HEK293 (cell line): ENCODE data around the gene MESD.

ENCODE experiments used
- GLIS1 ChIP-seq: fragments of 450-650 bp; formaldehyde crosslinking; IDR thresholded peaks from 2 replicates; pipeline ENCODE4 v1.5.1; 2016; ENCODE audit warnings: missing biosample characterization, missing genetic modification characterization
- IKZF3 ChIP-seq: fragments of 450-650 bp; IDR thresholded peaks from 2 replicates; pipeline ENCODE4 v1.5.0; 2018; ENCODE audit warnings: missing biosample characterization, mild to moderate bottlenecking, missing genetic modification characterization, moderate library complexity
- OSR2 ChIP-seq: fragments of 450-650 bp; formaldehyde crosslinking; IDR thresholded peaks from 2 replicates; pipeline ENCODE4 v1.5.1; 2016; ENCODE audit warnings: missing biosample characterization, missing genetic modification characterization
- ZNF169 ChIP-seq: fragments of 450-650 bp; formaldehyde crosslinking; IDR thresholded peaks from 2 replicates; pipeline ENCODE4 v1.5.1; 2016; ENCODE audit warnings: missing biosample characterization, missing genetic modification characterization
- ZNF174 ChIP-seq: fragments of 450-650 bp; formaldehyde crosslinking; IDR thresholded peaks from 2 replicates; pipeline ENCODE4 v1.5.0; 2017; ENCODE audit warnings: missing biosample characterization, mild to moderate bottlenecking, missing genetic modification characterization
- ZNF248 ChIP-seq: fragments of 450-650 bp; formaldehyde crosslinking; IDR thresholded peaks from 2 replicates; pipeline ENCODE4 v1.5.1; 2017; ENCODE audit warnings: missing biosample characterization, missing genetic modification characterization
- ZNF26 ChIP-seq: fragments of 450-650 bp; formaldehyde crosslinking; IDR thresholded peaks from 2 replicates; pipeline ENCODE4 v1.5.1; 2016; ENCODE audit warnings: missing biosample characterization, missing genetic modification characterization
- ZNF324 ChIP-seq: fragments of 450-650 bp; formaldehyde crosslinking; IDR thresholded peaks from 2 replicates; pipeline ENCODE4 v1.5.1; 2016; ENCODE audit warnings: missing biosample characterization, missing genetic modification characterization
- ZNF366 ChIP-seq: fragments of 450-650 bp; formaldehyde crosslinking; conservative IDR thresholded peaks from 2 replicates; pipeline ENCODE4 v1.5.1; 2016; ENCODE audit warnings: missing biosample characterization, missing genetic modification characterization
- ZNF529 ChIP-seq: fragments of 450-650 bp; formaldehyde crosslinking; IDR thresholded peaks from 2 replicates; pipeline ENCODE4 v1.5.1; 2017; ENCODE audit warnings: missing genetic modification characterization, missing biosample characterization; ENCODE audit not compliant: insufficient replicate concordance
- ZNF549 ChIP-seq: fragments of 450-650 bp; IDR thresholded peaks from 2 replicates; pipeline ENCODE4 v1.5.1; 2018; ENCODE audit warnings: missing biosample characterization, missing genetic modification characterization, mild to moderate bottlenecking, inconsistent platforms, moderate library complexity
- ZNF580 ChIP-seq: fragments of 450-650 bp; formaldehyde crosslinking; IDR thresholded peaks from 2 replicates; pipeline ENCODE4 v1.5.1; 2016; ENCODE audit warnings: missing biosample characterization, missing genetic modification characterization
- ZNF621 ChIP-seq: fragments of 450-650 bp; formaldehyde crosslinking; IDR thresholded peaks from 2 replicates; pipeline ENCODE4 v1.5.1; 2017; ENCODE audit warnings: missing biosample characterization, missing genetic modification characterization
- ZNF660 ChIP-seq: fragments of 450-650 bp; IDR thresholded peaks from 2 replicates; pipeline ENCODE4 v1.5.1; 2018; ENCODE audit warnings: missing biosample characterization, mild to moderate bottlenecking, missing genetic modification characterization
- ZNF704 ChIP-seq: fragments of 450-650 bp; formaldehyde crosslinking; IDR thresholded peaks from 2 replicates; pipeline ENCODE4 v1.5.1; 2016; ENCODE audit warnings: missing biosample characterization, missing genetic modification characterization
- ZNF76 ChIP-seq: fragments of 450-650 bp; formaldehyde crosslinking; IDR thresholded peaks from 2 replicates; pipeline ENCODE4; 2016; ENCODE audit warnings: low read depth, missing biosample characterization, missing genetic modification characterization, borderline replicate concordance
- ZNF768 ChIP-seq: fragments of 450-650 bp; formaldehyde crosslinking; IDR thresholded peaks from 2 replicates; pipeline ENCODE4 v1.5.1; 2018; ENCODE audit warnings: missing biosample characterization, mild to moderate bottlenecking, missing genetic modification characterization
- ZNF785 ChIP-seq: fragments of 450-650 bp; formaldehyde crosslinking; IDR thresholded peaks from 2 replicates; pipeline ENCODE4 v1.5.1; 2016; ENCODE audit warnings: missing biosample characterization, missing genetic modification characterization
- ZSCAN30 ChIP-seq: fragments of 450-650 bp; IDR thresholded peaks from 2 replicates; pipeline ENCODE4 v1.5.1; 2018; ENCODE audit warnings: missing biosample characterization, mild to moderate bottlenecking, missing genetic modification characterization, moderate library complexity
- TF ChIP-seq, protein P1 (sequence below): fragments of 450-650 bp; formaldehyde crosslinking; IDR thresholded peaks from 2 replicates; pipeline ENCODE4 v1.5.1; 2016; ENCODE audit warnings: missing biosample characterization, missing genetic modification characterization, borderline replicate concordance
- TF ChIP-seq, protein P2 (sequence below): fragments of 450-650 bp; formaldehyde crosslinking; IDR thresholded peaks from 2 replicates; pipeline ENCODE4 v1.5.1; 2017; ENCODE audit warnings: missing biosample characterization, missing genetic modification characterization
- TF ChIP-seq, protein P3 (sequence below): fragments of 450-650 bp; formaldehyde crosslinking; IDR thresholded peaks from 2 replicates; pipeline ENCODE4 v1.5.1; 2017; ENCODE audit warnings: missing biosample characterization, missing genetic modification characterization
- TF ChIP-seq, protein P4 (sequence below): fragments of 450-650 bp; formaldehyde crosslinking; IDR thresholded peaks from 2 replicates; pipeline ENCODE4 v1.5.1; 2017; ENCODE audit warnings: missing biosample characterization, missing genetic modification characterization
- TF ChIP-seq, protein P5 (sequence below): fragments of 450-650 bp; IDR thresholded peaks from 2 replicates; pipeline ENCODE4 v1.5.1; 2018; ENCODE audit warnings: missing biosample characterization, missing genetic modification characterization

MESD gene

GRCh38 chr15:80906159-80906766, 83.4 kb downstream of the MESD start (continued):
- TF ChIP-seq, protein P1, sequence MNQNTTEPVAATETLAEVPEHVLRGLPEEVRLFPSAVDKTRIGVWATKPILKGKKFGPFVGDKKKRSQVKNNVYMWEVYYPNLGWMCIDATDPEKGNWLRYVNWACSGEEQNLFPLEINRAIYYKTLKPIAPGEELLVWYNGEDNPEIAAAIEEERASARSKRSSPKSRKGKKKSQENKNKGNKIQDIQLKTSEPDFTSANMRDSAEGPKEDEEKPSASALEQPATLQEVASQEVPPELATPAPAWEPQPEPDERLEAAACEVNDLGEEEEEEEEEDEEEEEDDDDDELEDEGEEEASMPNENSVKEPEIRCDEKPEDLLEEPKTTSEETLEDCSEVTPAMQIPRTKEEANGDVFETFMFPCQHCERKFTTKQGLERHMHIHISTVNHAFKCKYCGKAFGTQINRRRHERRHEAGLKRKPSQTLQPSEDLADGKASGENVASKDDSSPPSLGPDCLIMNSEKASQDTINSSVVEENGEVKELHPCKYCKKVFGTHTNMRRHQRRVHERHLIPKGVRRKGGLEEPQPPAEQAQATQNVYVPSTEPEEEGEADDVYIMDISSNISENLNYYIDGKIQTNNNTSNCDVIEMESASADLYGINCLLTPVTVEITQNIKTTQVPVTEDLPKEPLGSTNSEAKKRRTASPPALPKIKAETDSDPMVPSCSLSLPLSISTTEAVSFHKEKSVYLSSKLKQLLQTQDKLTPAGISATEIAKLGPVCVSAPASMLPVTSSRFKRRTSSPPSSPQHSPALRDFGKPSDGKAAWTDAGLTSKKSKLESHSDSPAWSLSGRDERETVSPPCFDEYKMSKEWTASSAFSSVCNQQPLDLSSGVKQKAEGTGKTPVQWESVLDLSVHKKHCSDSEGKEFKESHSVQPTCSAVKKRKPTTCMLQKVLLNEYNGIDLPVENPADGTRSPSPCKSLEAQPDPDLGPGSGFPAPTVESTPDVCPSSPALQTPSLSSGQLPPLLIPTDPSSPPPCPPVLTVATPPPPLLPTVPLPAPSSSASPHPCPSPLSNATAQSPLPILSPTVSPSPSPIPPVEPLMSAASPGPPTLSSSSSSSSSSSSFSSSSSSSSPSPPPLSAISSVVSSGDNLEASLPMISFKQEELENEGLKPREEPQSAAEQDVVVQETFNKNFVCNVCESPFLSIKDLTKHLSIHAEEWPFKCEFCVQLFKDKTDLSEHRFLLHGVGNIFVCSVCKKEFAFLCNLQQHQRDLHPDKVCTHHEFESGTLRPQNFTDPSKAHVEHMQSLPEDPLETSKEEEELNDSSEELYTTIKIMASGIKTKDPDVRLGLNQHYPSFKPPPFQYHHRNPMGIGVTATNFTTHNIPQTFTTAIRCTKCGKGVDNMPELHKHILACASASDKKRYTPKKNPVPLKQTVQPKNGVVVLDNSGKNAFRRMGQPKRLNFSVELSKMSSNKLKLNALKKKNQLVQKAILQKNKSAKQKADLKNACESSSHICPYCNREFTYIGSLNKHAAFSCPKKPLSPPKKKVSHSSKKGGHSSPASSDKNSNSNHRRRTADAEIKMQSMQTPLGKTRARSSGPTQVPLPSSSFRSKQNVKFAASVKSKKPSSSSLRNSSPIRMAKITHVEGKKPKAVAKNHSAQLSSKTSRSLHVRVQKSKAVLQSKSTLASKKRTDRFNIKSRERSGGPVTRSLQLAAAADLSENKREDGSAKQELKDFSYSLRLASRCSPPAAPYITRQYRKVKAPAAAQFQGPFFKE = no peak
- TF ChIP-seq ZNF580 (no peak), ZNF169 (tag by site-specific recombination) (no peak), ZSCAN30 (no peak), ZNF366 (tag by site-specific recombination) (peak; percentile 72), GLIS1 (tag by site-specific recombination) (peak; percentile 66), ZNF621 (tag by site-specific recombination) (no peak), ZNF660 (tag by site-specific recombination) (peak; percentile 70), ZNF529 (tag by site-specific recombination) (no peak), ZNF704 (tag by site-specific recombination) (no peak), ZNF174 (tag by site-specific recombination) (no peak), ZNF768 (tag by site-specific recombination) (no peak), ZNF248 (tag by site-specific recombination) (no peak), IKZF3 (peak; percentile 82), ZNF549 (tag by site-specific recombination) (no peak), ZNF26 (tag by site-specific recombination) (no peak), ZNF324 (tag by site-specific recombination) (no peak), ZNF76 (no peak), OSR2 (tag by site-specific recombination) (no peak), ZNF785 (no peak)
- TF ChIP-seq, protein P2, sequence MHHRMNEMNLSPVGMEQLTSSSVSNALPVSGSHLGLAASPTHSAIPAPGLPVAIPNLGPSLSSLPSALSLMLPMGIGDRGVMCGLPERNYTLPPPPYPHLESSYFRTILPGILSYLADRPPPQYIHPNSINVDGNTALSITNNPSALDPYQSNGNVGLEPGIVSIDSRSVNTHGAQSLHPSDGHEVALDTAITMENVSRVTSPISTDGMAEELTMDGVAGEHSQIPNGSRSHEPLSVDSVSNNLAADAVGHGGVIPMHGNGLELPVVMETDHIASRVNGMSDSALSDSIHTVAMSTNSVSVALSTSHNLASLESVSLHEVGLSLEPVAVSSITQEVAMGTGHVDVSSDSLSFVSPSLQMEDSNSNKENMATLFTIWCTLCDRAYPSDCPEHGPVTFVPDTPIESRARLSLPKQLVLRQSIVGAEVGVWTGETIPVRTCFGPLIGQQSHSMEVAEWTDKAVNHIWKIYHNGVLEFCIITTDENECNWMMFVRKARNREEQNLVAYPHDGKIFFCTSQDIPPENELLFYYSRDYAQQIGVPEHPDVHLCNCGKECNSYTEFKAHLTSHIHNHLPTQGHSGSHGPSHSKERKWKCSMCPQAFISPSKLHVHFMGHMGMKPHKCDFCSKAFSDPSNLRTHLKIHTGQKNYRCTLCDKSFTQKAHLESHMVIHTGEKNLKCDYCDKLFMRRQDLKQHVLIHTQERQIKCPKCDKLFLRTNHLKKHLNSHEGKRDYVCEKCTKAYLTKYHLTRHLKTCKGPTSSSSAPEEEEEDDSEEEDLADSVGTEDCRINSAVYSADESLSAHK = no peak
- TF ChIP-seq, protein P3, sequence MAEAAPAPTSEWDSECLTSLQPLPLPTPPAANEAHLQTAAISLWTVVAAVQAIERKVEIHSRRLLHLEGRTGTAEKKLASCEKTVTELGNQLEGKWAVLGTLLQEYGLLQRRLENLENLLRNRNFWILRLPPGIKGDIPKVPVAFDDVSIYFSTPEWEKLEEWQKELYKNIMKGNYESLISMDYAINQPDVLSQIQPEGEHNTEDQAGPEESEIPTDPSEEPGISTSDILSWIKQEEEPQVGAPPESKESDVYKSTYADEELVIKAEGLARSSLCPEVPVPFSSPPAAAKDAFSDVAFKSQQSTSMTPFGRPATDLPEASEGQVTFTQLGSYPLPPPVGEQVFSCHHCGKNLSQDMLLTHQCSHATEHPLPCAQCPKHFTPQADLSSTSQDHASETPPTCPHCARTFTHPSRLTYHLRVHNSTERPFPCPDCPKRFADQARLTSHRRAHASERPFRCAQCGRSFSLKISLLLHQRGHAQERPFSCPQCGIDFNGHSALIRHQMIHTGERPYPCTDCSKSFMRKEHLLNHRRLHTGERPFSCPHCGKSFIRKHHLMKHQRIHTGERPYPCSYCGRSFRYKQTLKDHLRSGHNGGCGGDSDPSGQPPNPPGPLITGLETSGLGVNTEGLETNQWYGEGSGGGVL (tag by site-specific recombination) = no peak
- TF ChIP-seq, protein P4, sequence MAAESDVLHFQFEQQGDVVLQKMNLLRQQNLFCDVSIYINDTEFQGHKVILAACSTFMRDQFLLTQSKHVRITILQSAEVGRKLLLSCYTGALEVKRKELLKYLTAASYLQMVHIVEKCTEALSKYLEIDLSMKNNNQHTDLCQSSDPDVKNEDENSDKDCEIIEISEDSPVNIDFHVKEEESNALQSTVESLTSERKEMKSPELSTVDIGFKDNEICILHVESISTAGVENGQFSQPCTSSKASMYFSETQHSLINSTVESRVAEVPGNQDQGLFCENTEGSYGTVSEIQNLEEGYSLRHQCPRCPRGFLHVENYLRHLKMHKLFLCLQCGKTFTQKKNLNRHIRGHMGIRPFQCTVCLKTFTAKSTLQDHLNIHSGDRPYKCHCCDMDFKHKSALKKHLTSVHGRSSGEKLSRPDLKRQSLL (tag by site-specific recombination) = no peak
- TF ChIP-seq, protein P5, sequence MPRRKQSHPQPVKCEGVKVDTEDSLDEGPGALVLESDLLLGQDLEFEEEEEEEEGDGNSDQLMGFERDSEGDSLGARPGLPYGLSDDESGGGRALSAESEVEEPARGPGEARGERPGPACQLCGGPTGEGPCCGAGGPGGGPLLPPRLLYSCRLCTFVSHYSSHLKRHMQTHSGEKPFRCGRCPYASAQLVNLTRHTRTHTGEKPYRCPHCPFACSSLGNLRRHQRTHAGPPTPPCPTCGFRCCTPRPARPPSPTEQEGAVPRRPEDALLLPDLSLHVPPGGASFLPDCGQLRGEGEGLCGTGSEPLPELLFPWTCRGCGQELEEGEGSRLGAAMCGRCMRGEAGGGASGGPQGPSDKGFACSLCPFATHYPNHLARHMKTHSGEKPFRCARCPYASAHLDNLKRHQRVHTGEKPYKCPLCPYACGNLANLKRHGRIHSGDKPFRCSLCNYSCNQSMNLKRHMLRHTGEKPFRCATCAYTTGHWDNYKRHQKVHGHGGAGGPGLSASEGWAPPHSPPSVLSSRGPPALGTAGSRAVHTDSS (tag by site-specific recombination) = peak; percentile 77
